Measurements from ENCODE around the gene MAP2K3. TPM values are rescaled to one million over a fixed set of nuclear protein-coding genes. Genes with fewer than 3 reads are reported as not detected.

Gene MAP2K3
- total RNA-seq, 2 experiments from 2014 or later: 122 to 123 TPM

- POLR2A ChIA-PET: interaction anchor here (0.6 to 0.9 kb wide), 4 partner anchors 166 to 253 kb away, joined by 3 read pairs; partner anchors contain the start of gene USP22
- Mint-ChIP-seq H3K9me3 (ENCODE audit: low read depth) (no peaks in the 10 kb centered on the region), H3K4me3 (peak overlapping the region; percentile 98), H3K27me3 (peaks cover 2% of the 10 kb centered on the region), H3K36me3 (ENCODE audit: low read depth) (peaks cover 37% of the 10 kb centered on the region), H3K27ac (peak overlapping the region; percentile 94), H3K4me1 (peaks cover 55% of the 10 kb centered on the region)
- ATAC-seq (no peak), DNase-seq (peak; percentile 43)
- intact Hi-C loops (cut with DNase I, micrococcal nuclease): no loop called here
- CTCF ChIA-PET: interaction anchor here (0.6 to 3.7 kb wide), 2 partner anchors 10 to 66 kb away, joined by 3 to 34 read pairs; no protein-coding TSS in a partner anchor
Observed at GRCh38 chr17:21286066-21286770, 1.7 kb downstream of the MAP2K3 start.

GRCh38 chr17:21286909-21287702 lies 2.6 kb downstream of the MAP2K3 start:
- Mint-ChIP-seq H3K27me3 (peaks cover 2% of the 10 kb centered on the region), H3K9me3 (ENCODE audit: low read depth) (no peaks in the 10 kb centered on the region), H3K27ac (peak overlapping the region; percentile 94), H3K4me1 (peaks cover 55% of the 10 kb centered on the region), H3K36me3 (ENCODE audit: low read depth) (peaks cover 39% of the 10 kb centered on the region), H3K4me3 (peak overlapping the region; percentile 98)
- ATAC-seq (peak; percentile 2), DNase-seq (peak; percentile 73)
- CTCF ChIA-PET: interaction anchor here (0.6 to 3.7 kb wide), 4 partner anchors 10 to 256 kb away, joined by 3 to 34 read pairs (median 3); no protein-coding TSS in a partner anchor
- POLR2A ChIA-PET: interaction anchor here (0.6 to 1.3 kb wide), 4 partner anchors 11 to 252 kb away, joined by 3 to 6 read pairs (median 3); partner anchors contain the start of gene USP22
- intact Hi-C loops (cut with DNase I, micrococcal nuclease): loop anchor here in 1 of 2 experiments (1.0 kb wide), 1 partner anchor 244 kb away; the partner anchor contains the start of gene USP22

DNA sequence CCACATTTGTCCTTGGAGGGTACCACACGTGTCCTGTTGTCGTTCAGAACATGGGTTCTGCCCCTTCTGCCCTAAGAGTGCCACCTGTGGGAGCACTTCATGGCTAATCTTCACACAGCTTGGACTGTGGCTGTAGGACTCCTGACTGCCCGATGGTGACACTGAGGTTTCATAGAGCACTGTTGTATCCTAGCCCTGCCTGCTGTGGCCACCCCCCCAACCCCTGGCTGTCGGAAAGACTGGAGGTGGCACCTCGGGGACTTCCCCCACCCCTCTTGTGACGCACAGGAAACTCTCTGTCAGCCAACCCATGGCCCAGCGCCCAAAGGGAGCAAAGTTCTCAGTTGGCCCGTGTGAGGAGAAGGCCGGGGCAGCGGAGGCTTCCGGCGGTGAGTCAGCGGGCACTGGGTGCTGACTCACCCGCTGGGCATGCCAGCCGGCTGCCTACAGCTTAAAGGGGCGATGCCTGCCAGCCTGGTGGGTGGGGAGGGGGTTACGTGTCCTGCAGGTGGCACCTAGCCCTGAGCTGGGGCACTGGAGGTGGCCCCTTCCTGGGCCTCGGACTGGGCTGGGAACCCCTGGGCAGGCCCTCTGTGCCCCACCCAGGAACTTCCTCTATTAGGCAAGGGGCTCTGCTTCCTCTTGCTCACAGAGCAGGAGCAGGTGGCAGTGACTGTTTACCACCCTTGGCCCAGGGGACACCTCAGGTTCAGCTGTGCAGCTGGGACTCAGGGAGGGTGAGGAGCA lies 3.4 kb downstream of the MAP2K3 start:
- Mint-ChIP-seq H3K36me3 (ENCODE audit: low read depth) (peaks cover 45% of the 10 kb centered on the region), H3K9me3 (ENCODE audit: low read depth) (no peaks in the 10 kb centered on the region), H3K27ac (peak overlapping the region; percentile 94), H3K4me3 (peak overlapping the region; percentile 98), H3K27me3 (peaks cover 4% of the 10 kb centered on the region), H3K4me1 (peaks cover 47% of the 10 kb centered on the region)
- ATAC-seq: peak; percentile 67
- POLR2A ChIA-PET: interaction anchor here (1.3 kb wide), 1 partner anchor 11 kb away, joined by 6 read pairs; no protein-coding TSS in a partner anchor
- DNase-seq: peak; percentile 98
- CTCF ChIA-PET: interaction anchor here (0.6 to 3.7 kb wide), 7 partner anchors 9 to 261 kb away, joined by 3 to 34 read pairs (median 3); no protein-coding TSS in a partner anchor
- intact Hi-C loops (cut with DNase I, micrococcal nuclease): loop anchor here (1.0 to 2.0 kb wide), 10 partner anchors 13 to 263 kb away; partner anchors contain the start of genes NATD1 (in 2 of the 2), TMEM11 (in 2 of the 2), USP22 (in 2 of the 2) and DHRS7B (in 1 of the 2)

- Mint-ChIP-seq H3K36me3 (ENCODE audit: low read depth) (peaks cover 45% of the 10 kb centered on the region), H3K9me3 (ENCODE audit: low read depth) (no peaks in the 10 kb centered on the region), H3K27ac (peak overlapping the region; percentile 94), H3K4me3 (peak overlapping the region; percentile 98), H3K27me3 (peaks cover 4% of the 10 kb centered on the region), H3K4me1 (peaks cover 44% of the 10 kb centered on the region)
- peak; percentile 74 for DNase-seq
- ChIA-PET CTCF (interaction anchor here (0.9 to 3.7 kb wide), 5 partner anchors 10 to 260 kb away, joined by 3 to 34 read pairs (median 3); no protein-coding TSS in a partner anchor), POLR2A (no interaction called here)
- intact Hi-C loops (cut with DNase I, micrococcal nuclease): loop anchor here (1.0 to 2.0 kb wide), 9 partner anchors 13 to 263 kb away; partner anchors contain the start of genes NATD1 (in 2 of the 2), TMEM11 (in 2 of the 2), DHRS7B (in 1 of the 2) and USP22 (in 1 of the 2)
- ATAC-seq: peak; percentile 6
Observed at GRCh38 chr17:21288571-21289017, 4.1 kb downstream of the MAP2K3 start.

DNA sequence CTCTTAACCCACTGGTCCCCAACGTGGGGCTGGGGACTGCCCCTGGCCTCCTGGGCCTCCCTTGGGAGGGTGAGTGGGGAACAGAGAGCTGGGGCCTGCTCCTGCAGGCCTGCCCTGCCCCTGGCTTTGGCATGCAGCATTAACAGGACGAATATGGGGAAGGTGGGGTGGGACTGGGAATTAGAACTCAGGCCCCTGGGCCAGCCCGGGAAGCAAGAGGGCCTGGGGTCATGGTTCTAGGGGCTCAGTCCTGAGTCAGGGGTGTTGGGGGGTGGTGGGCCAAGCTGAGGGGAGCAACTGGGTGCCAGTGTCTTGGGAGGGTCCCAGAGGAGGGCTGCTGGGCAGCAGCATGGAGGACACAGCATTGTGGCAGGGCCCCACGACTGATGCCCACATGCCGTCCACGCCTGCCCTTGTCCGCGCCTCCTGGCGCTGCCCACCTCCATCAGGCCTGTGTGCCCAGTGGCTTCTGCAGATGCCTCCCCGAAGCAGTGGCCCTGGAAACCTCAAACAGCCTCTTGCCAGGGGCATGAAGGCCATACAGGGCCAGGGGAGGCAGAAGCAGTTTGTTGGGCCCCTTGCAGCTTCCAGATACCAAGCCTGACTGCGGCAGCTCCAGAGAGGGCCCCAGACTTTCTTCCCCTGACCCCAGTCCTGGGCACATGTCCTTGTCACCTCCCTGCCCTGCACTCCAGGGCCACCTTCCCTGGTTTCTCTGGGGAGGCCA lies 4.8 kb downstream of the MAP2K3 start:
- DNase-seq (peak; percentile 3), ATAC-seq (no peak)
- Mint-ChIP-seq H3K9me3 (ENCODE audit: low read depth) (no peaks in the 10 kb centered on the region), H3K27ac (peak overlapping the region; percentile 94), H3K4me1 (peaks cover 44% of the 10 kb centered on the region), H3K27me3 (peaks cover 4% of the 10 kb centered on the region), H3K36me3 (ENCODE audit: low read depth) (peaks cover 48% of the 10 kb centered on the region), H3K4me3 (no peak overlapping the region)
- intact Hi-C loops (cut with DNase I, micrococcal nuclease): loop anchor here (2.0 kb wide), 3 partner anchors 33 to 247 kb away; partner anchors contain the start of gene USP22 (in 1 of the 2)
- POLR2A ChIA-PET: no interaction called here
- CTCF ChIA-PET: no interaction called here

DNA sequence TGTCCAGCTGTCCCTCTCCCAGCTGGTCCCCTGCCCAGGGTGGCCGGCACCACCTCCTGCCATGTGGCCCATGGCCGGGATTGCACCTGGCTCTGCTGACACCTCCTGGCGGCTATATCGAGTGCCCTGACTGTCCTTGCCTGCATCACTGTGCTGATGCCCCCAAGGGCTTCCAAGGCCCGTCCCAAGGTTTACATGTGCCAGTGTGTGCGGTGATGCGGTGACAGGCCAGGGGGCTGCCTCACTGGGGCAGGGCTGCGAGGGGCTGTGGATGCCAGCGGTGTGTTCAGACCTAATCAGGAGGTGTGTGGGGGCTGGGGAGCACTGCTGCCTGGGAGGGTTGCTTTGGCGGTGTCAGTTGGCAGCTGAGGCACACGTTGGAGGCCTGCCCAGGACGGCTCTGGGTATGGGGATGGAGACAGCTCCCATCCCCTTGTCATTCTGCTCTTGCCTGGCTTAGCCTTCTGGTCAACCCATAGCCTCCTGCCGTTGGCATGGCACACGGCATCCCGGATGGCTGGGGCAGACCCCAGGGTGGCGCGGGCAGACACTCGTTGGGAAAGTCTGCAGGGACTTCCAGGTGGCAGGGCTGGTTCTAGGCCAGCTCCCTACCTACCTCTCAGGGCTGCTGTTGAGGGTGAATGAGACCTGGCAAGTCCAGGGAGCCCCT lies 5.5 kb downstream of the MAP2K3 start:
- H3K4me1 Mint-ChIP-seq: peaks cover 44% of the 10 kb centered on the region
- H3K36me3 Mint-ChIP-seq (ENCODE audit: low read depth): peaks cover 52% of the 10 kb centered on the region
- peak overlapping the region; percentile 67 for H3K27ac Mint-ChIP-seq
- DNase-seq: no peak
- intact Hi-C loops (cut with DNase I, micrococcal nuclease): loop anchor here (2.0 to 10.0 kb wide), 5 partner anchors 33 to 1285 kb away; partner anchors contain the start of gene USP22 (in 1 of the 2)
- H3K27me3 Mint-ChIP-seq: peaks cover 4% of the 10 kb centered on the region
- POLR2A ChIA-PET: no interaction called here
- H3K9me3 Mint-ChIP-seq (ENCODE audit: low read depth): no peaks in the 10 kb centered on the region
- CTCF ChIA-PET: interaction anchor here (0.9 to 1.0 kb wide), 2 partner anchors 10 to 78 kb away, joined by 3 read pairs; no protein-coding TSS in a partner anchor
- no peak for ATAC-seq
- H3K4me3 Mint-ChIP-seq: no peak overlapping the region

GRCh38 chr17:21291357-21291756 lies 6.8 kb downstream of the MAP2K3 start:
- Mint-ChIP-seq H3K4me1 (peaks cover 42% of the 10 kb centered on the region), H3K27ac (no peak overlapping the region), H3K9me3 (ENCODE audit: low read depth) (no peaks in the 10 kb centered on the region), H3K4me3 (no peak overlapping the region), H3K36me3 (ENCODE audit: low read depth) (peaks cover 41% of the 10 kb centered on the region), H3K27me3 (peaks cover 4% of the 10 kb centered on the region)
- POLR2A ChIA-PET: no interaction called here
- intact Hi-C loops (cut with DNase I, micrococcal nuclease): loop anchor here in 1 of 2 experiments (10.0 kb wide), 2 partner anchors 843 to 1283 kb away; no protein-coding TSS in a partner anchor
- no peak for ATAC-seq
- no peak for DNase-seq
- CTCF ChIA-PET: no interaction called here

- peaks cover 4% of the 10 kb centered on the region for H3K27me3 Mint-ChIP-seq
- no peak overlapping the region for H3K27ac Mint-ChIP-seq
- no peaks in the 10 kb centered on the region for H3K9me3 Mint-ChIP-seq (ENCODE audit: low read depth)
- peaks cover 37% of the 10 kb centered on the region for H3K4me1 Mint-ChIP-seq
- POLR2A ChIA-PET: no interaction called here
- H3K36me3 Mint-ChIP-seq (ENCODE audit: low read depth): peaks cover 36% of the 10 kb centered on the region
- intact Hi-C loops (cut with DNase I, micrococcal nuclease): loop anchor here in 1 of 2 experiments (10.0 kb wide), 2 partner anchors 843 to 1283 kb away; no protein-coding TSS in a partner anchor
- ATAC-seq (no peak), DNase-seq (no peak)
- no peak overlapping the region for H3K4me3 Mint-ChIP-seq
- CTCF ChIA-PET: no interaction called here
Observed at GRCh38 chr17:21291862-21292261, 7.4 kb downstream of the MAP2K3 start.

DNA sequence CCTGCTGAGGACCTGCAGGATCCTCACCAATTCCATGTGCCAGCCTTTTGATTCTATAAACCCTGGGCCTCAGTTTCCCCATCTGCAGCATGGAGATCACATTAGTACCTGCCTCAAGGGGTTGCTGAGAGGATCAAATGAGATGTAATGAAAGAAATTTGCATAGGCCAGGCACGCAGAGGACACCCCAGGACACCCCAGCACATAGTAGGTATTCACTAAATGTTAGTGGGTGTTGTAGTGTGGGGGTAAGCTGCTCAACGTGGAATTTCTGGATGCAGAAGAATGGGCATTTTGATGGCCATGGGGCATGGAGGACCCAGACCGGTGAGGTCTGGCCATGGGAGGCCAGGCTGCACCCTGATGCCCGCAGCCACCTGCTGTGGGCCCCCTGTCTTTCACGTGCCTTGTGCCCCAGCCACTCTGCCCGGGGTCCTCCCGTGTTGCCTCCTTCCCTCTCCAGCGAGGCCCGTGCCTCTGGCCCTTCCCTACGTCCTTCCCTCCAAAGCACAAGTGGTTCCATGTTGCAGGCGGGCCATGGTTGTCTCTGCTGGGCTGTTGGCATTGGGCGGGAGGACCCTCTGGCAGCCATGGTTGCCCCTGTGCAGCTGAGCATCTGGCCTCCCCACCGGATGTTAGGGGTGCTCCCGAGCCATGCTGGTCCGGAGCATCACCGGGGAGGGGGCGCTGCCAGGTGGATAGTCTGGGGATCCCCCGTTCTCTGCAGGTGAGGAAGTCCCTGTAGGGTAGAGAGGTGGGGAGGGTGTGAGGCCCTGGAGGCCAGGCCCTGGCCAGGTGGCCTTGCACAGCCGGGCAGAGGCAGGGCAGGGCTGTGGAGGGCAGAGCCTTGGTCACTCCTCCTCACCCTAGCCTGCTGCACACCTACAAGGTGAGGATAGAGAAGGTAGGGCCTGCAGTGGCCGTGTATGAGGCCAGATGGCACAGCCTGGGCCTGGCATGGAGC lies 8.6 kb downstream of the MAP2K3 start:
- H3K9me3 Mint-ChIP-seq (ENCODE audit: low read depth): no peaks in the 10 kb centered on the region
- peaks cover 28% of the 10 kb centered on the region for H3K36me3 Mint-ChIP-seq (ENCODE audit: low read depth)
- CTCF ChIA-PET: no interaction called here
- H3K4me1 Mint-ChIP-seq: peaks cover 29% of the 10 kb centered on the region
- no peak overlapping the region for H3K4me3 Mint-ChIP-seq
- no peak overlapping the region for H3K27ac Mint-ChIP-seq
- DNase-seq: no peak
- peaks cover 4% of the 10 kb centered on the region for H3K27me3 Mint-ChIP-seq
- POLR2A ChIA-PET: no interaction called here
- intact Hi-C loops (cut with DNase I, micrococcal nuclease): loop anchor here in 1 of 2 experiments (10.0 kb wide), 2 partner anchors 842 to 1282 kb away; no protein-coding TSS in a partner anchor
- no peak for ATAC-seq

Data from activated CD4-positive, alpha-beta T cell treated with anti-CD3 and anti-CD28 coated beads for 36 hours (primary cell).